PC-9 (cell line): ENCODE data around the gene ERG. TPM values are rescaled to one million over a fixed set of nuclear protein-coding genes. Genes with fewer than 3 reads are reported as not detected.

Experiments
- BruUV-seq: library from RNA; stranded (reverse); fragments of 400-500 nt; replicated peaks from 2 replicates; lab custom pipeline; 2021; lab: Mats Ljungman, UMichigan
- CTCF ChIA-PET: fragments of 300-600 bp; sonication (Branson Sonifier 250); formaldehyde crosslinking; loops from one replicate; lab custom pipeline; 2022; ENCODE audit warnings: antibody characterized with exemption; lab: Charles Lee
- POLR2A ChIA-PET: fragments of 300-600 bp; sonication (Branson Sonifier 250); formaldehyde crosslinking; loops from one replicate; lab custom pipeline; 2022; ENCODE audit warnings: antibody characterized with exemption; ENCODE audit not compliant: unreplicated experiment; lab: Charles Lee
- DNase-seq, 2 experiments: peaks; one replicate each; pipeline versions ENCODE4 v3.0.0 to v3.0.0-alpha.2; 2015 to 2022; ENCODE audit warnings: mixed read lengths in 1 of 2
- H2AFZ ChIP-seq: fragments of 200-600 bp; sonication (generic); 2 replicates; pipeline ENCODE4 v1.8.1; 2017; ENCODE audit warnings: antibody characterized with exemption
- H3F3A ChIP-seq: fragments of 200-600 bp; sonication (generic); 2 replicates; pipeline ENCODE4 v1.8.1; 2017; ENCODE audit warnings: antibody characterized with exemption, mild to moderate bottlenecking, low read depth; ENCODE audit not compliant: insufficient read depth
- H3K27ac ChIP-seq: fragments of 200-600 bp; sonication (generic); 2 replicates; pipeline ENCODE4 v1.6.1; 2016; ENCODE audit warnings: mixed run types
- H3K27me3 ChIP-seq: fragments of 200-600 bp; sonication (generic); 2 replicates; pipeline ENCODE4 v1.6.1; 2016; ENCODE audit warnings: low read depth, mixed run types; ENCODE audit not compliant: insufficient read depth
- H3K36me3 ChIP-seq: fragments of 200-600 bp; sonication (generic); 2 replicates; pipeline ENCODE4 v1.6.1; 2016; ENCODE audit warnings: low read depth, mixed run types
- H3K4me1 ChIP-seq: fragments of 200-600 bp; sonication (generic); replicated peaks from 2 replicates; pipeline ENCODE4 v1.6.1; 2016; ENCODE audit warnings: mixed run types; ENCODE audit not compliant: insufficient read depth
- H3K4me2 ChIP-seq: fragments of 200-600 bp; sonication (generic); 2 replicates; pipeline ENCODE4 v1.6.1; 2017; ENCODE audit warnings: mixed run types
- H3K4me3 ChIP-seq: fragments of 200-600 bp; sonication (generic); 2 replicates; pipeline ENCODE4 v1.6.1; 2016; ENCODE audit warnings: mixed run types
- H3K79me2 ChIP-seq: fragments of 200-600 bp; sonication (generic); 2 replicates; pipeline ENCODE4 v1.6.1; 2017; ENCODE audit warnings: low read depth, mixed run types
- H3K9me2 ChIP-seq: fragments of 200-600 bp; sonication (generic); 2 replicates; pipeline ENCODE4 v1.8.1; 2017; ENCODE audit warnings: mild to moderate bottlenecking; ENCODE audit not compliant: insufficient read depth
- H3K9me3 ChIP-seq: fragments of 200-600 bp; sonication (generic); 2 replicates; pipeline ENCODE4 v1.8.1; 2016; ENCODE audit warnings: low read depth; ENCODE audit not compliant: insufficient read depth
- H4K20me1 ChIP-seq: fragments of 200-600 bp; sonication (generic); 2 replicates; pipeline ENCODE4 v1.8.1; 2017; ENCODE audit not compliant: insufficient read depth
- EZH2 ChIP-seq: fragments of 200-600 bp; sonication (generic); IDR thresholded peaks from 2 replicates; pipeline ENCODE4 v1.8.0; 2017; ENCODE audit warnings: antibody characterized with exemption, low read depth
- intact Hi-C: fragments of 100-400 bp; cut with micrococcal nuclease; formaldehyde crosslinking; loops from one replicate; pipeline ENCODE4 v1.10.0; 2022; ENCODE audit not compliant: unreplicated experiment
- total RNA-seq: library from RNA; stranded (reverse); gene quantifications from 2 replicates; pipeline ENCODE4 v1.2.3, GENCODE V29; 2021
- TF ChIP-seq, protein P1 (sequence below): fragments of 200-600 bp; sonication (generic); conservative IDR thresholded peaks from 2 replicates; pipeline ENCODE4 v1.6.1; 2017; ENCODE audit warnings: mixed run types, antibody characterized with exemption, mild to moderate bottlenecking, moderate library complexity

ERG gene
- total RNA-seq, 1 experiment from 2014 or later = not detected

- intact Hi-C loops = loop anchor here (1.0 to 10.0 kb wide), 2 partner anchors 197 to 641 kb away; no protein-coding TSS in a partner anchor
- no peaks in the 10 kb centered on the region for H3K4me1 ChIP-seq
- POLR2A ChIA-PET = no interaction called here
- H3F3A ChIP-seq = no peaks in the 10 kb centered on the region
- no peak overlapping the region for H3K4me3 ChIP-seq
- no peak overlapping the region for H3K4me2 ChIP-seq
- H3K36me3 ChIP-seq = no peaks in the 10 kb centered on the region
- DNase-seq = peak in 1 of 2 experiments; percentile 53
- peaks cover 12% of the 10 kb centered on the region; the same call in 1 of the 2 replicates for H3K27me3 ChIP-seq
- BruUV-seq = no TSS peak
- CTCF ChIA-PET = interaction anchor here (0.6 kb wide), 1 partner anchor 1378 kb away, joined by 6 read pairs; no protein-coding TSS in a partner anchor
- no peaks in the 10 kb centered on the region for H3K9me3 ChIP-seq
- H4K20me1 ChIP-seq = no peaks in the 10 kb centered on the region
- no peaks in the 10 kb centered on the region for H3K79me2 ChIP-seq
- H3K27ac ChIP-seq = no peak overlapping the region
- H3K9me2 ChIP-seq = no peaks in the 10 kb centered on the region
- no peak overlapping the region for H2AFZ ChIP-seq
- TF ChIP-seq, protein P1, sequence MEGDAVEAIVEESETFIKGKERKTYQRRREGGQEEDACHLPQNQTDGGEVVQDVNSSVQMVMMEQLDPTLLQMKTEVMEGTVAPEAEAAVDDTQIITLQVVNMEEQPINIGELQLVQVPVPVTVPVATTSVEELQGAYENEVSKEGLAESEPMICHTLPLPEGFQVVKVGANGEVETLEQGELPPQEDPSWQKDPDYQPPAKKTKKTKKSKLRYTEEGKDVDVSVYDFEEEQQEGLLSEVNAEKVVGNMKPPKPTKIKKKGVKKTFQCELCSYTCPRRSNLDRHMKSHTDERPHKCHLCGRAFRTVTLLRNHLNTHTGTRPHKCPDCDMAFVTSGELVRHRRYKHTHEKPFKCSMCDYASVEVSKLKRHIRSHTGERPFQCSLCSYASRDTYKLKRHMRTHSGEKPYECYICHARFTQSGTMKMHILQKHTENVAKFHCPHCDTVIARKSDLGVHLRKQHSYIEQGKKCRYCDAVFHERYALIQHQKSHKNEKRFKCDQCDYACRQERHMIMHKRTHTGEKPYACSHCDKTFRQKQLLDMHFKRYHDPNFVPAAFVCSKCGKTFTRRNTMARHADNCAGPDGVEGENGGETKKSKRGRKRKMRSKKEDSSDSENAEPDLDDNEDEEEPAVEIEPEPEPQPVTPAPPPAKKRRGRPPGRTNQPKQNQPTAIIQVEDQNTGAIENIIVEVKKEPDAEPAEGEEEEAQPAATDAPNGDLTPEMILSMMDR = peak; percentile 81
- no peak for TF ChIP-seq EZH2
Measured at GRCh38 chr21:38355992-38356781, 142.1 kb downstream of the ERG start.

DNA sequence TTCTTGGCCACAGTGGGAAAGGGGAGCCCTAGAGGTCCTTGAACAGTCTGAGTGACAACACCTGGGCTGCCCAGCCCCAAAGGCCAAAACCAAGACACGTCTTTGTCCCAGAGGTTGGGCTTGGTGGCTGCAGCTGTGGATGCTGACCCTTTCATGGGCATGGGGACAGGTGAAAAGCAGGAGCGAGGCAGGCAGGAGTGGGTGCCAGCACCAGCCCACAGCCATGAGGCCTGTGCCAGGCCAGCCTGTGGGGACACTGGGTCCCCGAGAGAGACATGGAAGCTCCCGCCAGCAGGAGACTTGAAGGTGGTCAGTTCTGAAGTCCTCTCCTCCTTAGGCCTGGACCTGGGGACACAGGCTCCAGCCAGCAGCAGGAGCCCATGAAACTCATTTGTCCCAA, 142.9 kb downstream of the ERG start:
- no peak overlapping the region for H3K4me3 ChIP-seq

GRCh38 chr21:38354746-38355145, 143.5 kb downstream of the ERG start:
- no peak for DNase-seq
- intact Hi-C loops = loop anchor here (10.0 kb wide), 1 partner anchor 640 kb away; no protein-coding TSS in a partner anchor
- Histone ChIP-seq H3K9me2 (no peaks in the 10 kb centered on the region), H3K4me1 (no peaks in the 10 kb centered on the region), H3K9me3 (no peaks in the 10 kb centered on the region), H3K79me2 (no peaks in the 10 kb centered on the region), H3F3A (no peaks in the 10 kb centered on the region), H3K27me3 (peaks cover 19% of the 10 kb centered on the region; the same call in 1 of the 2 replicates), H3K27ac (no peak overlapping the region), H2AFZ (no peak overlapping the region), H3K36me3 (no peaks in the 10 kb centered on the region), H4K20me1 (no peaks in the 10 kb centered on the region), H3K4me2 (no peak overlapping the region), H3K4me3 (no peak overlapping the region)
- POLR2A ChIA-PET = no interaction called here
- TF ChIP-seq EZH2 = no peak
- TF ChIP-seq, protein P1 = no peak
- CTCF ChIA-PET = no interaction called here
- BruUV-seq = no TSS peak

More for the DNA sequence above, 142.9 kb downstream of the ERG start:
- H3K4me1 ChIP-seq = no peaks in the 10 kb centered on the region
- no peak overlapping the region for H3K27ac ChIP-seq
- H2AFZ ChIP-seq = no peak overlapping the region
- H3K9me2 ChIP-seq = no peaks in the 10 kb centered on the region
- no peaks in the 10 kb centered on the region for H3K9me3 ChIP-seq
- DNase-seq = no peak
- H3K4me2 ChIP-seq = no peak overlapping the region
- BruUV-seq = no TSS peak
- peaks cover 19% of the 10 kb centered on the region; the same call in 1 of the 2 replicates for H3K27me3 ChIP-seq
- no peaks in the 10 kb centered on the region for H3F3A ChIP-seq
- H3K79me2 ChIP-seq = no peaks in the 10 kb centered on the region
- no peaks in the 10 kb centered on the region for H3K36me3 ChIP-seq
- ChIA-PET POLR2A (no interaction called here), CTCF (no interaction called here)
- no peaks in the 10 kb centered on the region for H4K20me1 ChIP-seq
- TF ChIP-seq, protein P1 = no peak
- TF ChIP-seq EZH2 = no peak
- intact Hi-C loops = loop anchor here (10.0 kb wide), 1 partner anchor 641 kb away; no protein-coding TSS in a partner anchor
